Erythroblast (primary cell): ENCODE measurements around the gene MBOAT1.

Source experiments
- DNase-seq, 2 experiments: peaks; one replicate each; lab custom pipeline; 2025; lab: John Stamatoyannopoulos, UW
- GATA1 ChIP-seq: IDR thresholded peaks from 2 replicates; pipeline ENCODE4 v1.6.1; 2011; ENCODE audit warnings: low read depth, mild to moderate bottlenecking, control low read depth, low read length, moderate library complexity
- POLR2A ChIP-seq: IDR thresholded peaks from 2 replicates; pipeline ENCODE4 v1.6.1; 2011; ENCODE audit warnings: mild to moderate bottlenecking, low read length

The MBOAT1 gene

DNA sequence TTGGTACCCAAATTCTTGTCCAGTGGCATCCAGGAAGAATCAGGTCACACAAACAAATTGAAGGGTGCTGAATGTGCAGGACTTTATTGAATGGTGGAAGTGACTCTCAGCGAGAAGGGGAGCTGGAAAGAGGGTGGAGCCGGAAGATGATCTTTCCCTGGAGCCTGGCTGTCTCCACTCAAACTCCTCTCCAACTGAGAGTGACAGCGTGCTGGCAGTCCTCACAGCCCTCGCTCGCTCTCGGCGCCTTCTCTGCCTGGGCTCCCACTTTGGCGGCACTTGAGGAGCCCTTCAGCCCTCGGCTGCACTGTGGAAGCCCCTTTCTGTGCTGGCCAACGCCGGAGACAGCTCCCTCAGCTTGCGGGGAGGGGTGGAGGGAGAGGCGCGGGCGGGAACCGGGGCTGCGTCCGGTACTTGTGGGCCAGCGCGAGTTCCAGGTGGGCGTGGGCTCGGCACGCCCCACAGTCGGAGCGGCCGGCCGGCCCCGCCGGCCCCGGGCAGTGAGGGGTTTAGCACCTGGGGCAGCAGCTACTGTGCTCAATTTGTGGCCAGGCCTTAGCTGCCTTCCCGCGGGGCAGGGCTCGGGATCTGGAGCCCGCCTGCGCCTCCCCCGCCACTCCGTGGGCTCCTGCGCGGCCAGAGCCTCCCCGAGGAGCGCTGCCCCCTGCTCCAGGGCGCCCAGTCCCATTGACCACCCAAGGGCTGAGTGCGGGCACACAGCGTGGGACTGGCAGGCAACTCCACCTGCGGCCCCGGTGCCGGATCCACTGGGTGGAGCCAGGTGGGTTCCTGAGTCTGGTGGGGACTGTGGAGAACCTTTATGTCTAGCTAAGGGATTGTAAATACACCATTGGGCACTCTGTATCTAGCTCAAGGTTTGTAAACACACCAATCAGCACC is 26.7 kb upstream of the MBOAT1 start:
- TF ChIP-seq POLR2A (no peak), GATA1 (no peak)
- DNase-seq, result no peak

DNA sequence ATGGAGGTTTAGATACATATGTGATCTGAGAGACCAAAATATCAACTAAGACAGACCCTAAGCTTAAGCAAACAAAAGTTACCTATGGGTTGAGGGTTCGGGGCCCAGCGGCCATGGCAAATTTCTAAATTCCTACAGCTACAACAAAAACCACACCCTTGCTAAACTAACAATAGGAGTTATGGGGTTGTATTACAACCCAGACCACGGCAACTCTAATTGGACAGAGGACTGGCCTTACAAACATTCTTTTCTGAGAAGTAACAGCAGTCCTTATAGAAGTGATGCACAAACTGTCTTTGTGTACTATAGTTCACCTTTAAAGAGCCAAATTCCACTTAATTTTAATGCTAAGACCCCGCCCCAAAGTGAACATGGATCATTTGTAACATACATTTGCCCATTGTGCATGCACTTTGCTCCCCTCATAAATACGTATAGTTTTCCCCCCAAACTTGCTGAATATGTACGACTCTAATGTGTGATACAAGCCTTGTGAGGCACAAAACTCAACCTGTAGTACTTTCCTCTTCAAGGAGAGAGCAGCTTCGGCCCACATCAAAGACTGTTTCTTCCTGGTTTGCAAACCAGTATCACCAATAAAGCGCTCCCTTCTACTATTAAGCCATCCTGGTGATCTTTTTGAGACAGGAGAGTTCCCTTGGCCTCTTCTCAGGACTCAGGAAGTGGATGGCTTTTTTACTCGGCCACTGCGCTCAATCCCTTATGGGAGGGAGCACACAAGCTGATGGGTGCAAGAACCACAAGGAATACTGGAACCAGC is 25.6 kb upstream of the MBOAT1 start:
- DNase-seq, result no peak
- TF ChIP-seq POLR2A (no peak), GATA1 (no peak)

- no peak for TF ChIP-seq POLR2A
- TF ChIP-seq GATA1, result no peak
- no peak for DNase-seq
Measured at GRCh38 chr6:20236909-20237600, 24.8 kb upstream of the MBOAT1 start.

DNA sequence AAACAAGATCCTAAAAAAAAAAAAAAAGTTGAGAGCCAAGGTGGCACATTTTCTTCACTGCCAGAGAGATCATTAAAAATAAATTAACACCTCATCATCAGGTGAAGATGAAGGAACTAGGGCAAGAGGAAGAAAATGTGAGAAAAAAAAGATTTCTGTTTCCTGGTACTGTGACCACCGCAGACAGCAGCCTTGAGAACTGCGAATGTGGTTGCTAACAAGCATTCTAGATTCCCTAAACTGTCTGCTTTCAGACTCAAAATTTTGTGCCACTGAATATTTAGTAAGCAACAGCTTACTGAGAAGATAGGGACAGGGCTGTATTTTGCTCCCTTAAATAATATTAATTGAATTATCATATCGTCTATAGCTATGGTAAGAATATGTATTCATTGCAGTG is 24.1 kb upstream of the MBOAT1 start:
- TF ChIP-seq POLR2A, result no peak
- no peak for TF ChIP-seq GATA1
- no peak for DNase-seq

DNA sequence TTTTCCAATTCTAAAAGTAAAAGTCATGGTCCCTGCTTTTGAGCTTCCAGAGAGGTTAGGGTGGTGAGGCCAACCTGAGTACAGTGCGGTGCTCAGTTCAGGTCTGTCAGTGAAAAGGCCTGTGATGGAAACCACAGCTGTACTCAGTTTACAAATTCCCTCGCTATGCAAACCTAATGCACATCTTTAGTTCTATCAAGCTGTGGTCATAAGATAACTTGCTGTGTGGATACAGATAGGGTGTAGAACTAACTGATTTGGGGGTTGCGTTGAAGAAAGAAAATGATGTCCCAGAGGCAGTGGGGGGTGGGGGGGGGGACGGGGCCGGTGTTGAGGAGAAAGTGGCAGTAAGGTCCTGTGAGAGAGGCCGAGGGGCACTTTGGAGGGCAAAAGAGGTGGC is 22.8 kb upstream of the MBOAT1 start:
- DNase-seq, result peak in 1 of 2 experiments; percentile 37
- TF ChIP-seq POLR2A, result no peak
- no peak for TF ChIP-seq GATA1

- TF ChIP-seq GATA1 (no peak), POLR2A (no peak)
- DNase-seq, result no peak
Measured at GRCh38 chr6:20234136-20234535, 21.9 kb upstream of the MBOAT1 start.

DNA sequence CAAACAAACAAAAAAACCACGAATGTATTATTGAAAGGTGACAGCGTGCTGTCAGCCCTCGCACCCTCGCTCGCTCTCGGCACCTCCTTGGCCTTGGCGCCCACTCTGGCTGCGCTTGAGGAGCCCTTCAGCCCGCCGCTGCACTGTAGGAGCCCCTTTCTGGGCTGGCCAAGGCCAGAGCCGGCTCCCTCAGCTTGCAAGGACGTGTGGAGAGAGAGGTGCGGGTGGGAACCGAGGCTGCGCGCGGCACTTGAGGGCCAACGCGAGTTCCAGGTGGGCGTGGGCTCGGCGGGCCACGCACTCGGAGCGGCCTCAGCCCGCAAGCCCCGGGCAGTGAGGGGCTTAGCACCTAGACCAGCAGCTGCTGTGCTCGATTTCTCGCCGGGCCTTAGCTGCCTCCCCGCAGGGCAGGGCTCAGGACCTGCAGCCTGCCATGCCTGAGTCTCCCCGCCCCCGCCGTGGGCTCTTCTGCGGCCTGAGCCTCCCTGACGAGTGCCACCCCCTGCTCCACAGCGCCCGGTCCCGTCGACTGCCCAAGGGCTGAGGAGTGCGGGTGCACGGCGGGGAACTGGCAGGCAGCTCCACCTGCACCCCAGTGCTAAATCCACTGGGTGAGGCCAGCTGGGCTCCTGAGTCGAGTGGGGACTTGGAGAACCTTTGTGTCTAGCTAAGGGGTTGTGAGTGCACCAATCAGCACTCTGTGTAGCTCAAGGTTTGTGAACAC is 20.9 kb upstream of the MBOAT1 start:
- no peak for DNase-seq
- TF ChIP-seq POLR2A, result no peak

DNA sequence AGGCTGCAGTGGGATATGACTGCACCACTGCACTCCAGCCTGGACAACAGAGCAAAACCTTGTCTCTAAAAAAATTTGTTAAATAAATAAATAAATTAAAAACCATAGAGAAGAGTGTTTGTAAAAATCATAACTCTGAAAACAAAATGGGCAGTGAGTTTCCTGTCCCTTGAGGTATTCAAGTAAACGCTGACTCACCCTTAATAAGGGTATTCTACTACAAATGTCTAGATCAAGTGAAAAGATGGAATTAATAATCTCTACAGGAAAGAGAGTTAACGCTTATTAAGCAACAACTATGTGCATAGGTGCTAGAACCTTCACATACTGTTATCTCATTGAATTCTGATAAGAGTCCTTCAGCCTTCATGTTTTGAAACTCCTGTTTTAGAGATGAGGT is 19.9 kb upstream of the MBOAT1 start:
- no peak for DNase-seq
- TF ChIP-seq GATA1 (no peak), POLR2A (no peak)

GRCh38 chr6:20230401-20231119 is 18.3 kb upstream of the MBOAT1 start:
- TF ChIP-seq GATA1 (no peak), POLR2A (no peak)
- no peak for DNase-seq

GRCh38 chr6:20229881-20230280 is 17.6 kb upstream of the MBOAT1 start:
- TF ChIP-seq POLR2A (no peak), GATA1 (no peak)
- DNase-seq, result no peak

- DNase-seq, result peak; percentile 45 to 82
- TF ChIP-seq GATA1, result no peak
- no peak for TF ChIP-seq POLR2A
Measured at GRCh38 chr6:20227350-20227749, 15.1 kb upstream of the MBOAT1 start.

- no peak for DNase-seq
- TF ChIP-seq GATA1, result no peak
- no peak for TF ChIP-seq POLR2A
Measured at GRCh38 chr6:20223141-20223540, 10.9 kb upstream of the MBOAT1 start.
